Measurements from ENCODE around the gene FOXL2. TPM values are rescaled to one million over a fixed set of nuclear protein-coding genes. Genes with fewer than 3 reads are reported as not detected.

Gene FOXL2
- total RNA-seq, 1 experiment from 2014 or later = not detected

DNA sequence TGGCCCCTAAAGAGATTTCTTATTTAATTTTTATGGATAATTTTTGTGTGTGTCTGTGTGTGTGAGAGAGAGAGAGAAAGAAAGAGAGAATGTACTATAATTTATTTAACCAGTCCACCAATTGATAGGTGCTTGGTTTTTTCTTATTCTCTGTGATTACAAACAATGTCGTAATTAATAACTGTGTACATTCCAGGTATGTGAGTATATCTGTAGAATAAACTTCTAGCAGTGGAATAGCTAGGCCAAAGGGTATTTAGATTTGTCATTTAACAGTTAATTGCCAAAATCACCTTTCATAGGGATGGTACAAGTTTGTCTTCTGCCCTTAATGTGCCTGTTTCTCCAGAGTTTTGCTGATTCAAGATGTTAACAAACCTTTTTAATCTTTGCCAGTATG is 35.3 kb downstream of the FOXL2 start:
- no peak overlapping the region for H2AFZ ChIP-seq (ENCODE audit: low read length)
- no peaks in the 10 kb centered on the region for H3F3A ChIP-seq (ENCODE audit: low read length, unreplicated experiment)
- no peaks in the 10 kb centered on the region; the same call in 1 of the 2 replicates for H3K36me3 ChIP-seq (ENCODE audit: low read depth, low read length)
- no peak overlapping the region for H3K9ac ChIP-seq (ENCODE audit: low read length)
- H3K27me3 ChIP-seq (ENCODE audit: low read length) = no peaks in the 10 kb centered on the region
- BruUV-seq (replicated peaks) = no TSS peak
- H3K4me1 ChIP-seq (ENCODE audit: insufficient read depth, low read length) = peaks cover 24% of the 10 kb centered on the region
- no peaks in the 10 kb centered on the region for H3K9me3 ChIP-seq (ENCODE audit: low read length)
- ChIA-PET POLR2A (ENCODE audit: unreplicated experiment) (no interaction called here), CTCF (interaction anchor here (0.6 kb wide), 1 partner anchor 200 kb away, joined by 11 read pairs; no protein-coding TSS in a partner anchor)
- no peaks in the 10 kb centered on the region for H3K9me2 ChIP-seq (replicated peaks; ENCODE audit: low read length)
- no peaks in the 10 kb centered on the region for H4K20me1 ChIP-seq (ENCODE audit: low read length)
- ATAC-seq = no peak
- DNase-seq = peak; percentile 32
- intact Hi-C loops (cut with micrococcal nuclease) = loop anchor here (1.0 kb wide), 1 partner anchor 13 kb away; no protein-coding TSS in a partner anchor
- no peaks in the 10 kb centered on the region for H3K79me2 ChIP-seq (ENCODE audit: low read length)
- no peak overlapping the region for H3K4me3 ChIP-seq (ENCODE audit: low read length)
- peak overlapping the region; percentile 58 for H3K4me2 ChIP-seq (ENCODE audit: low read length)
- no peak overlapping the region for H3K27ac ChIP-seq (ENCODE audit: low read length)
- TF ChIP-seq EZH2phosphoT487 (IDR thresholded peaks at IDR 0.05; ENCODE audit: borderline replicate concordance, low read length) = no peak
- TF ChIP-seq EZH2 (IDR thresholded peaks at IDR 0.05; ENCODE audit: low read length, unreplicated experiment) = no peak
- TF ChIP-seq, protein P1, sequence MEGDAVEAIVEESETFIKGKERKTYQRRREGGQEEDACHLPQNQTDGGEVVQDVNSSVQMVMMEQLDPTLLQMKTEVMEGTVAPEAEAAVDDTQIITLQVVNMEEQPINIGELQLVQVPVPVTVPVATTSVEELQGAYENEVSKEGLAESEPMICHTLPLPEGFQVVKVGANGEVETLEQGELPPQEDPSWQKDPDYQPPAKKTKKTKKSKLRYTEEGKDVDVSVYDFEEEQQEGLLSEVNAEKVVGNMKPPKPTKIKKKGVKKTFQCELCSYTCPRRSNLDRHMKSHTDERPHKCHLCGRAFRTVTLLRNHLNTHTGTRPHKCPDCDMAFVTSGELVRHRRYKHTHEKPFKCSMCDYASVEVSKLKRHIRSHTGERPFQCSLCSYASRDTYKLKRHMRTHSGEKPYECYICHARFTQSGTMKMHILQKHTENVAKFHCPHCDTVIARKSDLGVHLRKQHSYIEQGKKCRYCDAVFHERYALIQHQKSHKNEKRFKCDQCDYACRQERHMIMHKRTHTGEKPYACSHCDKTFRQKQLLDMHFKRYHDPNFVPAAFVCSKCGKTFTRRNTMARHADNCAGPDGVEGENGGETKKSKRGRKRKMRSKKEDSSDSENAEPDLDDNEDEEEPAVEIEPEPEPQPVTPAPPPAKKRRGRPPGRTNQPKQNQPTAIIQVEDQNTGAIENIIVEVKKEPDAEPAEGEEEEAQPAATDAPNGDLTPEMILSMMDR (conservative IDR thresholded peaks at IDR 0.05; ENCODE audit: low read depth, low read length) = no peak

DNA sequence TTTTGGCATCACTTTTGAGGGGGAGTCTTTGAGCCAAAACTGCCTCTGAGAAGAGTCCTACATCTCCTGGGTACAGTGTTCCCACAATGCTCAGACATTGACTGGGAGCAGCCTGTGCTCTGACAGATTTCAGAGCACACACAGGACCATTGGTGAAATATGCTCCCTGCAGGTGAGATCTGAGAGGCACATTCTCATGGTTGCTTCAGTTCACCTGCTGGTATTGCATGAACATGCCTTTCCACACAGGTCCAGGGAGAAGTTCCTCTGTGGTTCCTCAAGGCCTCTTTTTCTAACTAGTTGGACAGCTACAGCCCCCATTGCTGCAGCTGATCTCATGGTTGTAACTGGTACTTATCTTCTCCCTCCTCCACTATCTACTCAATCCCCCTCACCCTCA is 37.0 kb downstream of the FOXL2 start:
- H3K79me2 ChIP-seq (ENCODE audit: low read length) = no peaks in the 10 kb centered on the region
- no peaks in the 10 kb centered on the region for H4K20me1 ChIP-seq (ENCODE audit: low read length)
- H3K9me3 ChIP-seq (ENCODE audit: low read length) = no peaks in the 10 kb centered on the region
- H3K4me1 ChIP-seq (ENCODE audit: insufficient read depth, low read length) = peaks cover 23% of the 10 kb centered on the region
- no peaks in the 10 kb centered on the region for H3K9me2 ChIP-seq (replicated peaks; ENCODE audit: low read length)
- no TSS peak for BruUV-seq (replicated peaks)
- H3K9ac ChIP-seq (ENCODE audit: low read length) = no peak overlapping the region
- H3K27ac ChIP-seq (ENCODE audit: low read length) = no peak overlapping the region
- CTCF ChIA-PET = no interaction called here
- H2AFZ ChIP-seq (ENCODE audit: low read length) = no peak overlapping the region
- POLR2A ChIA-PET (ENCODE audit: unreplicated experiment) = no interaction called here
- H3K27me3 ChIP-seq (ENCODE audit: low read length) = no peaks in the 10 kb centered on the region
- TF ChIP-seq EZH2 (IDR thresholded peaks at IDR 0.05; ENCODE audit: low read length, unreplicated experiment) (no peak), EZH2phosphoT487 (IDR thresholded peaks at IDR 0.05; ENCODE audit: borderline replicate concordance, low read length) (no peak)
- TF ChIP-seq, protein P1 (conservative IDR thresholded peaks at IDR 0.05; ENCODE audit: low read depth, low read length) = no peak
- H3K4me2 ChIP-seq (ENCODE audit: low read length) = no peak overlapping the region
- no peaks in the 10 kb centered on the region for H3K36me3 ChIP-seq (ENCODE audit: low read depth, low read length)
- intact Hi-C loops (cut with micrococcal nuclease) = no loop called here
- no peak overlapping the region for H3K4me3 ChIP-seq (ENCODE audit: low read length)
- no peaks in the 10 kb centered on the region for H3F3A ChIP-seq (ENCODE audit: low read length, unreplicated experiment)
- ATAC-seq = no peak
- no peak for DNase-seq

GRCh38 chr3:138908846-138909245 is 38.1 kb downstream of the FOXL2 start:
- Histone ChIP-seq H3K9me3 (ENCODE audit: low read length) (no peaks in the 10 kb centered on the region), H3K27ac (ENCODE audit: low read length) (no peak overlapping the region), H3K4me3 (ENCODE audit: low read length) (no peak overlapping the region), H3F3A (ENCODE audit: low read length, unreplicated experiment) (no peaks in the 10 kb centered on the region), H3K4me2 (ENCODE audit: low read length) (no peak overlapping the region), H4K20me1 (ENCODE audit: low read length) (no peaks in the 10 kb centered on the region), H3K27me3 (ENCODE audit: low read length) (no peaks in the 10 kb centered on the region), H2AFZ (ENCODE audit: low read length) (no peak overlapping the region), H3K9me2 (replicated peaks; ENCODE audit: low read length) (no peaks in the 10 kb centered on the region), H3K9ac (ENCODE audit: low read length) (no peak overlapping the region), H3K4me1 (ENCODE audit: insufficient read depth, low read length) (peaks cover 18% of the 10 kb centered on the region), H3K36me3 (ENCODE audit: low read depth, low read length) (no peaks in the 10 kb centered on the region), H3K79me2 (ENCODE audit: low read length) (no peaks in the 10 kb centered on the region)
- intact Hi-C loops (cut with micrococcal nuclease) = no loop called here
- ATAC-seq = no peak
- BruUV-seq (replicated peaks) = no TSS peak
- no peak for DNase-seq
- ChIA-PET POLR2A (ENCODE audit: unreplicated experiment) (no interaction called here), CTCF (no interaction called here)
- no peak for TF ChIP-seq EZH2phosphoT487 (IDR thresholded peaks at IDR 0.05; ENCODE audit: borderline replicate concordance, low read length)
- TF ChIP-seq, protein P1 (conservative IDR thresholded peaks at IDR 0.05; ENCODE audit: low read depth, low read length) = no peak
- no peak for TF ChIP-seq EZH2 (IDR thresholded peaks at IDR 0.05; ENCODE audit: low read length, unreplicated experiment)

Measured in PC-3 (cell line).